GM21576 (cell line): ENCODE measurements around the gene MUC5B.

Experiments used
- ATAC-seq: cut with Tn5 transposase; IDR thresholded peaks from one replicate; pipeline ENCODE4 v1.9.1; 2021; ENCODE audit warnings: mild to moderate bottlenecking, moderate library complexity; ENCODE audit not compliant: unreplicated experiment

MUC5B gene

DNA sequence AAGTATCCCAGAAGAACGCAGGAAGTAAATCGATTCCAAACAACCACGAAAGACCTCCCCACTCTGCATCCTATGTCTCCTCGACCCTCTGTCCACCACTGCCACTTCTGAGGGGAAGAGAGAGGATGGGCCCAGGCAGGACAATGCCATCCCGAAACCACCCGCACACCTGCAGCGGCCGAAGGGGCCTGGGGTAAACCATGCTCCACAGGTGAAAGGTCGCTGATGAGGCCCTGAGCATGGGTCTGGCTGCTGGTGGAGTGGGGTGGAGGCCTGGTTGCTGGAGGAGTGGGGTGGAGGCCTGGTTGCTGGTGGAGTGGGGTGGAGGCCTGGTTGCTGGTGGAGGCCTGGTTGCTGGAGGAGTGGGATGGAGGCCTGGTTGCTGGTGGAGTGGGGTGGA lies 73.4 kb downstream of the MUC5B start:
- no peak for ATAC-seq

GRCh38 chr11:1297011-1297575 lies 74.2 kb downstream of the MUC5B start:
- no peak for ATAC-seq

GRCh38 chr11:1297576-1298473 lies 75.0 kb downstream of the MUC5B start:
- ATAC-seq = no peak

DNA sequence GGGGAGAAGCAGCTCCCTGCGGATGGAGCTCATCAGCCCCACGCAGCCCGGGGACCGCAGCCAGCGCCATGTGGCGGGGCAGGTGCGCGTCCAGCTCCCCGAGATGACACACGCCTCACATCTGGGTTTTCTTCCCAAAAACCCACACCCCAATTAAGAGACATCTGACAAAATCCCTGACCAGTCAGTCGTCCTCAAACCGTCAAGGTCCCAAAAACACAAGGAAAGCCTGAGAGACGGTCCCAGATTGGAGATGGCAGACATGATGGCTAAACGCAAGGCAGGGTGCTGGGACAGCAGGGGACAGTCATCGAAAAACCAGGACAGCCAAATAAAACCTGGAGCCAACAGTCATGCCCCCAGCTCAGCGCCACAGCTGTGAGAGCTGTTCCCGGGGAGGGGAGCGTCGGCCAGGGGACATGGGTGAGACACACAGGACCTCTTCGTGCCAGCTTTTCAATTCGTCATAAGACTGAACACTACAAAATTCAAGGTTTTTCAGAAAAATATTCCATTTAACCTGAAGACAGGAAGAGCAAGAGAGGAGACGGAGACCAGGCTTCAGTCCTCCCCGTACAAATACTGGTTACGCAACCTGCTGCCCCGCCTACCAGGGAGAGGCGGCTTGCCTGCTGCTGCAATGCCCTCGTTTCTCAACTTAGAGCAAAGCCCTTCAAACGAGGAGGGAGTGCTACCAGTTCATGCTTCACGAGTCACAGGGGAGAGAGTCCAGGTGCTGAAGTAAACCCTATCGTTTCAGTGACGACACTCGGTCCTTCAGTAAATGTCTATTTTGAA lies 76.0 kb downstream of the MUC5B start:
- no peak for ATAC-seq

GRCh38 chr11:1299621-1300020 lies 76.8 kb downstream of the MUC5B start:
- ATAC-seq = no peak

DNA sequence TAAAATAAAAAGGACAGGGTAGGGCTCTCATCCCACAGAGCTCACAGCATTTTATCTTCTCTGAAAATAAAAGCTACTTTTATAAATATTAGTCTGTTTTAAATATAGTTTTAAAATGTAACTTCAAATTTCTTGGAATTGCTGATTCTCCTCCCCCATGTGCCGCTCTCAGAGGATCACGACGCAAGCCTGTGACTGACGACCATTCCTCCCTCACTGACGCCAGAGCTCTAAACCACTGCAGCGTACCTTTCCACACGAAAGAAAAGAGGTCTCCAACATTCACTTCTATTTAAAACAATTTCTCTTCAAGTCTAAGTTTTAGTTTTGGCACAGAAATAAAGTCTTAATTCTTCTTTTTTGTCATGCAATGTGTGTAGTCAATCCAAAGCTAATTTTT lies 77.3 kb downstream of the MUC5B start:
- ATAC-seq = no peak

- no peak for ATAC-seq
Measured at GRCh38 chr11:1300569-1301187, 77.8 kb downstream of the MUC5B start.

DNA sequence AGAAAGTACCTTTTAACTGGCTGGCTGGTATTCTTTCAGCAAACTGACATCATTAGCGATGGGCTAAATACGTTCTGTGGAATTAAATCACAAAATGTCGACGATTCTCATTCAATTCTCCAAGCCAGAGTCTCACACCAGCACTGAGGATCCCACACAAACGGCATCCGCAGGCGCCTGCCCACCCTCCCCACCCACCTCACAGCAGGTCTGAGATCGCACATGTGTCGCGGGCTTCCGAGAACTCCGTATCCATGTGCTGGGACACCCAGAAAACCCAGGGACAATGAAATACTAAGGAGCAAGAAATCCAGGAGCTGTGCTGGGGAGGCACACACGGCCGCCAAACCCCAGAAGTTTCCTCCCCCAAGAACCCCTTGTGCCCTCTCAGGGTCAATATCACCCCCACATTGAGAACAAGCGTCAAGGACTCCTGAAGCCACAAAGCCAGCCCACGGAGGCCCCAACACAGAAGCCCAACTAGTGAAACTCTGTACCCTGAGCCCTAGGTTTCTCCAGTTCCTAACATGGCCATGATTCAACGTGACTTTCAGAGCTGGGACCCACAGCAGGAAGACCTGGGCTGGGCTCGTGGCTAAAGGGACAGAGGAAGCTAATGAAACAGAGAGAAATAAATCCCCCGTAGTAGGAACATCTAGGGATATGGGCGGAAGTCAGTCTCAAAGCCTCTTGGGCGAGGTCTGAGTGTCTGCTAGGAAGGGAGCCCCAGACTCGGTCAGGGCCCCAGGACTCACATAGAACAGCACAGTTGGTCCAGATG lies 78.5 kb downstream of the MUC5B start:
- no peak for ATAC-seq

DNA sequence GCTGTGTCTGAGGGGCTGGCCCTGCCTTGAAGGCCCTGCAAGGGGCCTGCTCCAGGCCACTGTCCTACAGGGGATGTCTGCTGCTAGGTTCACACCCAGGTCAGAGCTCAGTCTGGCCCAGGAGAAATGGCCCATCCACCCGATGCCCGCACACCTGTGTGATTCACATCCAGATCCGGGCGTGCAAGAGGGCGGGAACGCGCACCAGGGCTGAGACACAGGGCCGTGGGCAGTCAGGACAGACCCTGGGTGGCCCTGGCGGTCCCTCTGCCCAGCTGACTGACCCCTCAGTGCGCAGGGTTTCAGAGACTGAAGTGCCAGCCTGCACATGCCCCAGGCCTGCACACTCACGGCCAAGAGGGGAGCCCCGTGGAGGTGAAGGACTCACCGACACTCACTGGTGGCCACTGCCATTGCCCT lies 79.2 kb downstream of the MUC5B start:
- ATAC-seq = no peak

DNA sequence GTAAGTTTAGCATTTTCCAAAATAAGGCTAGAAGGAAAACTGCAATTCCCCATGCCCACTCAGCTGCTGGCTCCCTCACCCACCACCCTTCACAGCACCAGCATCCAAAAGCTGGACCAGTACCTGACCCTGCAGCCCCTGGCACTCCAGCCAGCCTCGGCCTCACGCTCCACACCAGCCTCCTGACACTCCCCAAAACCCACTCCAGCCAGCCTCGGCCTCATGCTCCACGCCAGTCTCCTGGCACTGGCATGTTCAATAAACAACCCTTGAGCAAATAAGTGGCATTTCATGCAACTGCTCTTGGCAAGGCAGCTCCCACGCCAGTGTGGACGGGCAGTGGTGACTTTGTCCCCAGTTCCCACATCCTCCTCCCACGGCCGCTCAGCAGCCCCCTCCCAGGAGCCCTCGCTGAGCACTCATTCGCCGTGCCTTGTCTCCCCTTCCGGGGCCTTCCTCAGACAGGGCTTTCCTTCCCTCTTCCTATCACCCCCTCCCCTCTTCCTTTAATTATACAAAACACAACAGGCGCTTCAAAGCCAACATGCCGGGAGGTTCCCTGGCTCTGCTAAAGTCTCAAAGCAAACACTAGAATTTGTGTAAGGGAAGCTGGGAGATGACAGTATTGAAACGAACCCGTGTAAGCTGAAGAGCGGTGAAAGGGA lies 79.7 kb downstream of the MUC5B start:
- no peak for ATAC-seq

GRCh38 chr11:1303126-1303821 lies 80.4 kb downstream of the MUC5B start:
- ATAC-seq = no peak

DNA sequence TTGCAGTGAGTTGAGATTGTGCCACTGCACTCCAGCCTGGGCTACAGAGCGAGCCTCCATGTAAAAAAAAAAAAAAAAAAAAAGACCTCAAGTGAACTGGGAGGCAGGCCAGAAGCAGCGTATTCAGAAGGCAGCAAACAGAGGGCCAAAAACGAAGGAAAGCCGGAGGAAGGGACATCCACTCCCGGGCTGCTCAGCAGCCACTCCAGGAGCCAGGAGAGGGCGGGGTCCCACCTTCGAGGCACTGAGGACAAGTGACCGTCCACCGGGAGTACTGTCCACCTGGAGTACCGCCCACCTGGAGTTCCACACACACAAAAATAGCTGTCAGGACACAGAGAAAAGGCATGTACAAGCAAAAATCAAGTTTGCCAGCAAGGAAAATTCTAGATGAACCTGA lies 81.1 kb downstream of the MUC5B start:
- no peak for ATAC-seq

DNA sequence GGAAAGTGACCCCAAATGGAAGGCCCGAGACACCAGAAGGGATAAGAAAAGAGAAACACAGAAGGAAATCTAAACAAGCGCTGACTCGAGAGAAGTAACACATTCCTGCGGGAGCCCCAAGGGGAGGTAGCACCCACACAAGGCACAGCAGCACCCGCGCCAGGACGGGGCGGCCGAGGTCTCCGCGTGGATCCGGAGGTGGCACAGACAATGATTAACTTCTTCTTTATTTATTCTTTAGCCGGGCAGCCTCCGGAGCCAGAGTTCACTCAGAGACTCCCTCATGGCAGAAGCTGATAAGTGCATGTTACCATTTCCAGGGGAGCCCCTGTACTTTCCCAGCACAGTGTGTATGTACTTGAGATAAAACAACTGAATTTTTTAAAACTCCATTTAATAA lies 81.5 kb downstream of the MUC5B start:
- no peak for ATAC-seq

DNA sequence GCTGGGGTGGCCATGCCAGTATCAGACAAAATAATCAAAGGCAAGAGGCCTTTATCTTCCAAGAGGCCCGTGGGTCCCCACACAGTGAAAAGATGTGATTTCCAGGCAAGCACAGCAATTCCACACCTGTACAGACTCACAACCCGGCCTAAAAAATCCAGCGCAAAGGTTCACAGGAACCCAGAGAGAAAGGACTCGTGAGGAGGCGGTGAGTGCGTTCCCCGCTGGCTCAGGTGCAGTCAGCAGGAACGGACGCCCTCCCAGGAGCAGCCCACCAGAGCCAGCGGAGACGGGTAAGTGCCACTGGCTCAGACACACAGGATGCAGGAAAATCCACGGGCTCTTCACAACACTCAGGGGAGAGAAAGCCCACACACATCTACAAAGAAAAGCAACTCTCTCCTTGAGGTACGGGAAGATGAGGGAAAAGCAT lies 82.2 kb downstream of the MUC5B start:
- ATAC-seq = no peak

DNA sequence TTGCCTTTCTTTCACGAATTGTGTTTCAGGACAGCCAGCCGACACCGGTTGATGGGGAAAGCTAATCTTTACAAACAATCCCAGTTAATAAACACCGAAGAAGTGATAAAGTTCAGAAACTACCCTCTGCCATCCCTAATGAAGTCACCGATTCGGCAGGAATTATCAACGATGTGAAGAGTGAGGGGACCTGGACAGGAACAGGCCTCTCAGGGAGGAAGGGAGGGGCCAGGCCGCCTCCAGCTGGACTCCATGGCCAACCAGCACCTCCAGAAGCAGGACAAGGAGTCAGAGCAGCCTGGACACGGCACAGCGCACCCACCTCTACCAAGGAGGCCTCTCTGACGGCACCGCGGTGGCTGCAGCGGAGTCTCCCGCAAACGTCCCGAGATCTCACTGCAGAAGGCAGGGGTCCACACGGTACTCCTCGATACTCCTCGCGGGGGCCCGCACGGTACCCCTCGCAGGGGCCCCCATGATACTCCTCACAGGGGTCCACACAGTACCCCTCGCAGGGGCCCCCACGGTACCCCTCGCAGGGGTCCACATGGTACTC lies 82.7 kb downstream of the MUC5B start:
- no peak for ATAC-seq

DNA sequence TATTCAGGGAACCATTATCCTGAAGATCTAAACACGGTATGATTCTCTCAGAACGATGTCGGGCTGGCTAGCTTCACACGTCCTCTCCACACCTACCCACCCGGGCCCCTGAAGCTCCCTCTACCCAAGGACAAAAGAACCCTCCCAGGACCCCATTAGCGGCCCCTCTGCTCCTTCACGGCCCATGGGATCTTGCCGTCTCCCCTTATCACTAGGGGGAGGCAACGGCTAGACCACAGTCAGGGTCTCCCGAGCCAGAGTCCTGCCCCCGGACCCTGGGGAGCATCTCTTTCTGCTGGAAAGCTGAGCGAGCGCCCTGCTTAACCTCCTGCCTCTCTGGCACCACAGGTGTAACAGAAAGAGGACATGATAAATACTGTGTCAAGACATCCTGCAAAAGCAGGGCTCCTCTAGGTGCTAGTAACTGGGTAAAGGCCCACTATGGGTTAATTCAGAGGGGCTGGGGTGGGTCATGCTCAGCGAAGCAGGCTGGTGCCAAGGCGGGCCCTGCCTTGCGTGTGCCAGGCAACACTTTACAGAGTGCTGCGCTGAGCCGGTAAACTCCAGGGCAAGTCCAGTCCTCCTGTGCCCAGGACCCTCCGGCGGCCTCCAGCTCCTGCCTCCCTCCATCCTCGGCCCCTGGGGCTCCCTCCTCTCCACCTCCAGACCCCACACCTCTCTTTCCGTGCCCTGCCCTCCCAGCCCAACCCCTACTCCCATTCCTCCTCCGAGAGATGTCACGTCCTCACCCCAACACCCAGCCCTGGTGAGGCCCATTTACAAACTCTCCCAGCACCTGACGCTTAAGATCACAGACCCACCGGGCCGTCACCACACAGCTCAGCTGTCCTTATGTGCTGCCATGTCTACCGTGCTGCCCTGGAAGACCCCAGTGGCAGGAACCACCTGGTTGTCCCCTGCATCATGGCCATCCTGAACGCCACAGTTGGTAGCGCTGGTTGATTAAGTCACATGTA lies 83.6 kb downstream of the MUC5B start:
- no peak for ATAC-seq

- no peak for ATAC-seq
Measured at GRCh38 chr11:1307163-1307870, 84.5 kb downstream of the MUC5B start.
